HEK293 (cell line): ENCODE measurements around the gene THAP11.

Experiments used
- IKZF3 ChIP-seq: fragments of 450-650 bp; IDR thresholded peaks from 2 replicates; pipeline ENCODE4 v1.5.0; 2018; ENCODE audit warnings: missing biosample characterization, mild to moderate bottlenecking, missing genetic modification characterization, moderate library complexity
- OSR2 ChIP-seq: fragments of 450-650 bp; formaldehyde crosslinking; IDR thresholded peaks from 2 replicates; pipeline ENCODE4 v1.5.1; 2016; ENCODE audit warnings: missing biosample characterization, missing genetic modification characterization
- PRDM2 ChIP-seq: fragments of 450-650 bp; formaldehyde crosslinking; IDR thresholded peaks from 2 replicates; pipeline ENCODE4 v1.5.1; 2016; ENCODE audit warnings: missing biosample characterization, missing genetic modification characterization, borderline replicate concordance
- PRDM6 ChIP-seq: fragments of 450-650 bp; formaldehyde crosslinking; IDR thresholded peaks from 2 replicates; pipeline ENCODE4 v1.5.1; 2017; ENCODE audit warnings: missing biosample characterization, missing genetic modification characterization
- ZBTB10 ChIP-seq: fragments of 450-650 bp; formaldehyde crosslinking; IDR thresholded peaks from 2 replicates; pipeline ENCODE4 v1.5.1; 2016; ENCODE audit warnings: missing biosample characterization, missing genetic modification characterization
- ZEB2 ChIP-seq: fragments of 450-650 bp; formaldehyde crosslinking; IDR thresholded peaks from 2 replicates; pipeline ENCODE4 v1.5.1; 2016; ENCODE audit warnings: missing biosample characterization, missing genetic modification characterization
- ZIC2 ChIP-seq: fragments of 450-650 bp; formaldehyde crosslinking; IDR thresholded peaks from 2 replicates; pipeline ENCODE4 v1.5.1; 2016; ENCODE audit warnings: missing biosample characterization, missing genetic modification characterization
- ZNF132 ChIP-seq: fragments of 450-650 bp; formaldehyde crosslinking; IDR thresholded peaks from 2 replicates; pipeline ENCODE4 v1.5.1; 2017; ENCODE audit warnings: missing biosample characterization, missing genetic modification characterization, borderline replicate concordance
- ZNF148 ChIP-seq: fragments of 450-650 bp; formaldehyde crosslinking; IDR thresholded peaks from 2 replicates; pipeline ENCODE4 v1.5.0; 2017; ENCODE audit warnings: missing biosample characterization, missing genetic modification characterization, borderline replicate concordance
- ZNF239 ChIP-seq: fragments of 450-650 bp; formaldehyde crosslinking; IDR thresholded peaks from 2 replicates; pipeline ENCODE4 v1.5.1; 2016; ENCODE audit warnings: missing biosample characterization, missing genetic modification characterization
- ZNF24 ChIP-seq: fragments of 450-650 bp; formaldehyde crosslinking; IDR thresholded peaks from 2 replicates; pipeline ENCODE4 v1.5.1; 2016; ENCODE audit warnings: missing biosample characterization, missing genetic modification characterization
- ZNF394 ChIP-seq: fragments of 450-650 bp; formaldehyde crosslinking; IDR thresholded peaks from 2 replicates; pipeline ENCODE4 v1.5.1; 2016; ENCODE audit warnings: missing biosample characterization, missing genetic modification characterization, mild to moderate bottlenecking, moderate library complexity, borderline replicate concordance
- ZNF449 ChIP-seq: fragments of 450-650 bp; formaldehyde crosslinking; IDR thresholded peaks from 2 replicates; pipeline ENCODE4 v1.5.1; 2017; ENCODE audit warnings: missing biosample characterization, mild to moderate bottlenecking, missing genetic modification characterization, moderate library complexity
- ZNF529 ChIP-seq: fragments of 450-650 bp; formaldehyde crosslinking; IDR thresholded peaks from 2 replicates; pipeline ENCODE4 v1.5.1; 2017; ENCODE audit warnings: missing genetic modification characterization, missing biosample characterization; ENCODE audit not compliant: insufficient replicate concordance
- ZNF549 ChIP-seq: fragments of 450-650 bp; IDR thresholded peaks from 2 replicates; pipeline ENCODE4 v1.5.1; 2018; ENCODE audit warnings: missing biosample characterization, missing genetic modification characterization, mild to moderate bottlenecking, inconsistent platforms, moderate library complexity
- ZNF580 ChIP-seq: fragments of 450-650 bp; formaldehyde crosslinking; IDR thresholded peaks from 2 replicates; pipeline ENCODE4 v1.5.1; 2016; ENCODE audit warnings: missing biosample characterization, missing genetic modification characterization
- ZNF701 ChIP-seq: fragments of 450-650 bp; formaldehyde crosslinking; IDR thresholded peaks from 2 replicates; pipeline ENCODE4 v1.5.1; 2016; ENCODE audit warnings: missing biosample characterization, missing genetic modification characterization
- ZNF747 ChIP-seq: fragments of 450-650 bp; formaldehyde crosslinking; IDR thresholded peaks from 2 replicates; pipeline ENCODE4 v1.5.1; 2016; ENCODE audit warnings: missing biosample characterization, missing genetic modification characterization
- ZNF791 ChIP-seq: fragments of 450-650 bp; formaldehyde crosslinking; IDR thresholded peaks from 2 replicates; pipeline ENCODE4 v1.5.1; 2016; ENCODE audit warnings: missing biosample characterization, missing genetic modification characterization
- ZSCAN16 ChIP-seq: fragments of 450-650 bp; formaldehyde crosslinking; IDR thresholded peaks from 2 replicates; pipeline ENCODE4 v1.5.1; 2016; ENCODE audit warnings: missing biosample characterization, missing genetic modification characterization
- ZSCAN18 ChIP-seq: fragments of 450-650 bp; formaldehyde crosslinking; IDR thresholded peaks from 2 replicates; pipeline ENCODE4 v1.5.1; 2016; ENCODE audit warnings: missing biosample characterization, missing genetic modification characterization
- ZSCAN30 ChIP-seq: fragments of 450-650 bp; IDR thresholded peaks from 2 replicates; pipeline ENCODE4 v1.5.1; 2018; ENCODE audit warnings: missing biosample characterization, mild to moderate bottlenecking, missing genetic modification characterization, moderate library complexity

Gene THAP11

GRCh38 chr16:67833415-67834241 is 8.5 kb upstream of the THAP11 start (continued):
- TF ChIP-seq ZNF148 (tag by site-specific recombination): no peak
- TF ChIP-seq ZEB2 (tag by site-specific recombination): peak; percentile 18; the same call in 1 of the 2 replicates
- no peak for TF ChIP-seq ZBTB10 (tag by site-specific recombination)
- no peak for TF ChIP-seq ZSCAN16 (tag by site-specific recombination)
- TF ChIP-seq ZNF747: no peak
- no peak for TF ChIP-seq PRDM6
- TF ChIP-seq ZNF701: no peak
- TF ChIP-seq ZIC2 (tag by site-specific recombination): peak; percentile 81
- TF ChIP-seq IKZF3: no peak
- TF ChIP-seq OSR2: no peak
- no peak for TF ChIP-seq ZNF549 (tag by site-specific recombination)
- TF ChIP-seq PRDM2 (tag by site-specific recombination): no peak
- no peak for TF ChIP-seq ZNF580 (tag by site-specific recombination)
- peak; percentile 45; the same call in 1 of the 2 replicates for TF ChIP-seq ZNF449 (tag by site-specific recombination)
- no peak for TF ChIP-seq ZNF791 (tag by site-specific recombination)
- no peak for TF ChIP-seq ZNF132 (tag by site-specific recombination)
- no peak for TF ChIP-seq ZSCAN18 (tag by site-specific recombination)
- TF ChIP-seq ZNF394: no peak
- TF ChIP-seq ZNF239: no peak
- TF ChIP-seq ZNF529 (tag by site-specific recombination): no peak
- TF ChIP-seq ZSCAN30 (tag by site-specific recombination): no peak
- 0 out of 2 replicates have a peak, but pooled peaks have one; percentile 32 for TF ChIP-seq ZNF24 (tag by site-specific recombination)
